Midbrain (tissue), 1 donor: Measurements from ENCODE around the gene DNAJB7.
"Not testable (repeated sequence)": the region's sequence is repeated elsewhere in the genome, so short reads cannot be mapped to it uniquely, and the experiment has no call there.

Source experiments
- DNase-seq: peaks from one replicate; lab custom pipeline; 2025; lab: John Stamatoyannopoulos, UW

DNAJB7 gene

DNA sequence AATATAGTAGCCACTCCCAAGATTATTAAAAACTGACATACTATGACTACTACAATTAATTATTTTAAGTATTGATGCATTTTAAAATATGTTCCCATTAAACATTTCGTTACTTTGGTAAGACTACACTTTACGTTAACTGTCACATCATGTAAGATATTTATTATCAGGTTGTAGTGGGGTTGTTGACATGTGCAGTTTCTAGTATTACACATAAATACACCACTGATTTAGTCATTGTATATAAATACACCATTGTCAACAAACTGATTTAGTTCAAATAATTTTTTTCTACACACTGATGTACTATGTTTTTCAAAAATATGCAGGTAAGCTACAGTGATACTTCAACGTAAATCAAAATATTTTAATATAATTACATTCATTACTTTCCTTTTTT lies 17.0 kb downstream of the DNAJB7 start:
- no peak for DNase-seq

DNA sequence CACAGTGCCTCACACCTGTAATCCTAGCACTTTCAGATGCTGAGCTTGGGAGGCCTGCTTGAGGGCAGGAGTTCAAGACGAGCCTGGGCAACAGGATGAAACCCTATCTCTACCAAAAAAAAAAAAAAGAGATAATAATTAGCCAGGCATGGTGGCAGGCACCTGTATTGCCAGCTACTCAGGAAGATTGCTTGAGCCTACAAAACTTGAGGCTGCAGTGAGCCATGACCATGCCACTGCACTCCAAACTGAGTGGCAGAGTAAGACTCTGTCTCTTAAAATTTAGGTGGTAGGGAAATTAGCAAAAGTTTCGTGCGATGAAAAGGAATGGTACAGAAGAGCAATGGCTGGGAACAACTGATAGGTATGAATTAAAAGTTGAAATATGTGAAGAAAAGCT lies 23.4 kb downstream of the DNAJB7 start:
- no peak for DNase-seq

DNA sequence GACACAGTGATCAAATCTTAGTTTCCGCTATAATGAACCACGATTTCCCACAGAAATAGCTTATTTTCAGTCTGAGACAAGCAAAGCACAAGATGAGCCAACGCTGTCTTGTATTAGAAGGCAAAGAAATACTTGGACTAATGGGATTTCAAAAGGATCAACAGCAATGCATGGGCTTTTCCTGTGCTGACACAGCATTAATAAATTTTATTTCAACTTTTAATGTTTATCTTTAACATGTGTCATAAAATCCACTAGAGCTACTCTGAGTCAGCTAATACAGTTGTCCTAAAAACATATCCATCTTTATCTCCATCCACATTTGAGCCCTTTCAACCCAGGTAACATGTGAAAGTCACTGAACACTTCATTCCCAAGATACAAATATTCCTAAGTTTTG lies 27.3 kb downstream of the DNAJB7 start:
- DNase-seq, result no peak

DNA sequence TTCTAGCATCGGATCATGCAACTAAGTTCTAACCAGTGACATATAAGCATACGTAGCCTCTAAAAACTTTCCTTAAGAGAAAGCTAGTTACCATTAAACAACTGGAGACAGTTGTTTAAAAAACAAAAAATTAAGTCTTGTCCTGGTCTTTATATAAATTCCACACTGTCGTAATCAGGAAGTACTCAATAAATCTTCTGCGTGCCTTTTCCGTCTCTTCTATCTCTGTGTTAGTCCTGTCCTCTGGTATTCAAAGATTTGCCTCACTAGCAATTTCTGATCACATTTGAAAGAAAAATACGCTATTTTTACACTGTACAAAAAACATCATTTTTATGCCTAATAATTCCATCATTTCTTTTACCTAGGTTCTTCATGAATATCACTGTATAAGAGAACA lies 32.8 kb downstream of the DNAJB7 start:
- DNase-seq, result no peak

DNA sequence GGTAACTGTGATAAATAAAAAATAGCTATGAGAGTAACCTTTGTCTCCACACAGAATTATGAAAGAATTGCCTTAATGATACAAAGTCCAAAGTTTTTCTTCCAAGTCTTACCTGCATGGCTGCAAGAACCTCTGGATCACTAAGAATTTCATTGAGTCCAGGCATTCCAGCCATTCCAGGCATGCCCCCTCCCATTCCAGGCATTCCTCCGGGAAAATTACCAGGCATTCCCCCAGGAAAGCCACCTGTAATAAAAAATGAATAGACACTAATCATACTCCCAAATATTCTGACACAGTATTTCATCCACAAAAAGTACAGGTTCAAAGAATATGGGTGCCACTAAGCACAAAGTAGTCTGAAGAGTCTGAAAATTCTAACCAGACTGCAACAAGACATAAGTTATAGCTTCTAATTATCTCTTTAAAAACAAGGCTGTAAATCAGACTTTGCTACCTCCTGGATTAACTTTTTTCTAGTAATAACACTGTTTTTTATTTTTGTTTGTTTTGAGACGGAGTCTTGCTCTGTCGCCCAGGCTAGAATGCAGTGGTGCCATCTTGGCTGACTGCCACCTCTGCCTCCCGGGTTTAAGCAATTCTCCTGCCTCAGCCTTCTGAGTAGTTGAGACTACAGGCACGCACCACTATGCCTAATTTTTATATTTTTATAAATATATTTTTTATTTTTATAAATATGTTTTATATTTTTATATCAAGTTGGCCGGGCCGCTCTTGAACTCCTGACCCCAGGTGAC lies 34.8 kb downstream of the DNAJB7 start:
- no peak for DNase-seq

DNA sequence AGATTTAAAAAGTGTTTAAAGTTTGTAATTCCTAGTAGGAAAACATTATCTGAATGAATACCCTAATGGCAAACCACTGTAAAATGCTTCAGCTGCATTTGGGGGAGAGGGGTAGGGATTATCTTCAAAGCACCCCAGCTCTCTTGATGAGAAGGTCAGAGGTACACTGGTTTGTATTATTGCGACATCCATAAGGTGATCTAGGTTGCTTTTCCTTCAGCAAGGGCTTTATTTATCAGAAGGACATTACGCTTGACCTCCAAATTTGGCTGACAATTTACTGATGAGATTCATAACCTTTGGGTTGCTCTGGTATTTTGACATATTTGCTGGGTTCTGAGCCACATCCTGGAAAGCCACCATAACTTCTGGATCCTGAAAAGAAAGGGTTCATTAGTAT lies 35.6 kb downstream of the DNAJB7 start:
- DNase-seq, result not testable (repeated sequence)

DNA sequence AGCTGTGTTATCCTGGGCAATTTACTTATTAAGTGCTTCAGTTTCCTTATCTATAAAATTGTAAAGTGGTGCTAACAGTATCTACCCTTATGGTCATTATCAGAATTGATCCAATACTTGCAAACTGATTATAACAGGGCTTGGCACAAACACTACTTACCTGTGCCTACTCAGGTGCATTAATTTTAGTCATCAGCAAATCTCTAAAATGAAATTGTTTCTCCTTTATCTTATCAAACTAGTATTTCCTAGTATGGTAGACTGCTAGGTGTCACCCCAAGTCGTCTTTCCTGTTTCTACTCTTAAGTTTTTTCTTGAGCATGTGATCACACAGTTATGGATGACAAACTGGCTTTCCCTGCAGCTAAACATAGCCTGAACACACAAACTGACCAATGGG lies 38.5 kb downstream of the DNAJB7 start:
- DNase-seq, result no peak

DNA sequence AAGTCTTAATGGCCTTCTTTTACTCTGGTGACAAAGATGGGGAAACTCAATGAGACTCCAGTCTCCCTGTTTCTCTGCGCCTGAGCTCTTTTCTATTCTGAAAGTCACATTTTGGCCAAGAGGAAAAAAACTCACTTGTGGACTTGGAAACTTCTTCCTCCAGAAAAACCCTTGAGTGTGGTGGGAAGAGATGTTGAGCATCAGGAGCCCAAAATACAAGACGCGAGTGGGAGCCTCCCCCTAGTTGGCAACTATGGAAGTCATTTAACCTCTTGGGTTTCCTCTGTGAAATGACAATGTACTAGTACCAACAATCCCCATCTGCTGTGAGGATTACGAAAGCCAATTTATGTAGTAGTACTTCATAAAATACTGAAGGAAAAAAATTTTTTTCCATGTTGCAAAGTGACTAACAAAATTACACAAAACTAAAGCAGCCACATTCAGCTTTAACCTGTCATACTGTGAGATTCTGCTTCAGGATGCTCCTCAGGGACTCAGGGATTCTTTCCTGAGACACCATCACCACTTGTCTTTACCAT lies 42.2 kb downstream of the DNAJB7 start:
- no peak for DNase-seq

DNA sequence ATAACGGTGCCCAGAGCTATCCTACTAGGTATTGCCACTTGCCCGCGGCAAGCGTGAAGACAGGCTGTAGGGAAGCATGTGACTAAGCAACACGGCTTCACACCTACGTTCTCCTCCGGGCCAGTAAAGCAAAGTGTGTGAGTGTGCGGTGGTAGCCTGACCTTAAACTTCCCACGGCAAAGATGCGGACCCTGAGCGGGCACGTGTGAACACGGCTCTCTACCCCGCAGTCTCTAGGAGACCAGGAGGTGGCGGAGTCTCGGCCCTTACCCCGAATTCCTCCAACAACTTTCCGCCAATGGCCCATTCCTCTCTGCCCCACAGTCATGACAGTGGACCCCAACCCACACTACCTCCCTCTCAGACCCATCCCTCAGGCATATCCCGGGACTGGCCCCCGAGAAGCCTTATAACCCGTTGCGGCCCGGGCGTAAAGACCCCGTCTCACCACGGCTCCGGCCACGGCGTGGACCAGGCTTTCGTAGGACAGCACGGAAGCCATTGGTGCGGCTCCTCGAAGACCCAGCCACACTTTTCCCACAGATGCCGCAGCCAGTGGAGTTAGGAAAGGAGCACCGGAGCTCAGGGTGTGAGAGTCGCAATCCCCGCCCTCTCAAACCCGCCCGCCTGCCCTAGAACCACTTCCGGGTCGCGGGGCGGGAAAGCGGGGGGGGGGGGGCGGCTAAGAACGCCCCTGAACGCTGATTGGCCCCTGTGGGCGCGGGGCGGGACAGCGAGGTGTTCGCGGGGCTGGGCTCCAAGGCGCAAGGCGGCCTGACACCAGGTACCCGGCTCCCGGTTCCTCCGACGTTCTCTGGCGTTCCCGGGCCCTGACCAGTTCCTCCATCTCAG lies 42.9 kb downstream of the DNAJB7 start, which contains the start of gene SLC25A17:
Gene SLC25A17 (minus strand): TSS at position 600 of the 852 bp plus-strand sequence. CDS start 98 bp downstream, at position 502.
- DNase-seq, result peak; percentile 92

DNA sequence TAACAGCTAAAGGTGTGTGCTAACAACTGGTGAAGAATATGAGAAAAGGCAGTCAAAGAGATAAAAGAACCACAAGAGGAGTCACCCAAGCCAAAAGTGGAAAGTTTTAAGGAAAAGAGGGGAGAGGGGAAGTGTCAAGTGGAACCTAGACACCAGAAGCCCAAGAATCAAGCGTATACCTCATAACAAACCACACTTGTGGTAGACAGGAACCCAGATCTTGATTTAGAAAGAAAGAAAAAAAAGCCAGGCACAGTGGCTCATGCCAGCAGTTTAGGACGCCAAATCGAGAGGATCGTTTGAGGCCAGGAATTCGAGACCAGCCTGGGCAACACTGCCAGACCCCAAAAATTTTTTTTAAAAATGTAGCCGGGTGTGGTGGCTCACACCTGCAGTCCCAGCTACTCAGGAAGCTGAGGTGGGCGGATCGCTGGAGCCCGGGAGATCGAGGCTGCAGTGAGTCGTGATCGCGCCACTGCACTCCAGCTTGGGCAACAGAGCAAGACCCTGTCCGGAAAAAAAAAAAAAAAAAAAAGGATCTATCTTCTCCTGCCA lies 43.6 kb downstream of the DNAJB7 start:
- no peak for DNase-seq

DNA sequence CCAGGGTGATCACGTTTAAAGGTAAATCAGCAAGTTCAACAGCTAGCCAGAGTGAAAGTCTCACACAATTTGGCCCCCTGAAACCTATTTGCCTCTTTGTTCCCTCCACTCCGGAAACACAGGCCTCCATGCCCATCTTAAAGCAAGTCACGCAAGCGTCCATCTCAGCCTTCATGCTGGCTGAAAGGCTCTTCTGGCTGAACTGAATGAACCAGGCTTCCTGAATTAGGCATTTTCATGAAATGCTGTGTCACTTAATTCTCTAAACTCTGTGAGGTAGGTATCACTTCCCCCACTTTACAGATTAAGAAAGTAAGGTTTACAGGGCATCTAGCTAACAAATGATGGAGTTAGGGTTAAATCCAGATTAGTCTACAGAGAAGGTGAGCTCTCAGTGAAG lies 44.2 kb downstream of the DNAJB7 start:
- DNase-seq, result no peak

DNA sequence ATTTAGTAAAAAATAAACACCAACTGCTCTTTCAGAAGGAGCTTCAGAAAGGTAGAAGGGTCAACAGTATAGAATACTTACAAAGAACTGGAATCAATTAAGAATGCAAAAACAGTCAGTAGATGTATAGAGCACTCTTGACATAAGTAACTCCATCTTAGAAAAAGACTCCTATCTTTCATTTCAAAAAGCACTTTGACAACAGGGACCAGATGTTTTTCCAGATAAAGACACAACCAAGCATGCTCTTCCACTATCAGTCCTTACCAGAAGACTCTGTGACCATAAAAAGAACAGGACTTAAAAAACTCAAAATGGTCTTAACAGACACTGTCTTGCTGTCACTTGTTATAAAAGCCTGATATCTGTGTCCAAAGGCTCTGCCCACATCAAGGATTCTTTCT lies 48.0 kb downstream of the DNAJB7 start:
- DNase-seq, result no peak
